ENCODE data around the gene SCN1B.
A peak's percentile ranks its signal among the peaks of the same experiment; 100 is the strongest.

The SCN1B gene

DNA sequence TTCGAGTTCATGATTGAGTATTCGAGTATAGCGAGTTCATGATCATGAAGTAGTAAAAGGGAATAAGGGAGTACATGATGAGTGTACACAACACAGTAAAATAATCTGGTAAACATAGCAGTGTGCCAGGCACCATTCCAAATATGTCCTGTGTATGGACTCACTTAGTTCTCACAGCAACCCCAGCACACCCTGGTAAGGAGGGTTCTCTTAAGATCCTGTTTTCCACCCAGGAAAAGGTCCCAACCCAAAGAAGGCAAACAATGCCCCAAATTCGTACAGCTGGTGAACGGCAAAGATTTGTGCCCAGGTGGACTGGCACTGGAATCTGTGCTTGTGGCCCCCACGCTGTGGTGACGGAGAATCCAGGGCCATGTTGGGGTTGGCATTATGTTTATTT, 32.7 kb downstream of the SCN1B start:
- 94% methylated on average over 7 of the region's 7 CpGs for WGBS
- Histone ChIP-seq H2BK120ac (ENCODE audit: low read depth, low read length) (no peak overlapping the region), H3K9me3 (ENCODE audit: control insufficient read depth, low read length) (no peaks in the 10 kb centered on the region), H2AFZ (ENCODE audit: low read depth, low read length) (no peak overlapping the region), H3K4ac (ENCODE audit: low read depth in 1 of 2, low read length in 2 of 2) (no peak overlapping the region), H3K9ac (ENCODE audit: low read length) (no peak overlapping the region), H3K14ac (ENCODE audit: low read length in 2 of 2) (no peak overlapping the region), H3K36me3 (ENCODE audit: control insufficient read depth in 1 of 2, insufficient read depth in 2 of 2, low read depth in 1 of 2, low read length in 2 of 2) (no peaks in the 10 kb centered on the region), H3K27me3 (ENCODE audit: control insufficient read depth in 1 of 2, insufficient read depth in 1 of 2, low read length in 2 of 2) (peaks cover 0 to 7% of the 10 kb centered on the region in 2 experiments), H3K79me1 (replicated peaks; ENCODE audit: low read length, poor library complexity, severe bottlenecking) (no peaks in the 10 kb centered on the region), H3K4me3 (ENCODE audit: insufficient read depth in 1 of 2, low read depth in 1 of 2, low read length in 2 of 2) (no peak overlapping the region), H2AK5ac (ENCODE audit: low read length, severe bottlenecking) (no peak overlapping the region), H2BK15ac (ENCODE audit: low read depth, poor library complexity, severe bottlenecking) (no peak overlapping the region), H2BK12ac (ENCODE audit: low read length in 2 of 2) (no peak overlapping the region), H4K8ac (ENCODE audit: low read length) (no peak overlapping the region), H4K91ac (ENCODE audit: low read length) (no peak overlapping the region), H3K4me1 (ENCODE audit: control insufficient read depth, insufficient read depth, low read depth, low read length) (no peaks in the 10 kb centered on the region), H3K4me2 (ENCODE audit: low read length, poor library complexity, severe bottlenecking) (no peak overlapping the region), H3K23ac (ENCODE audit: low read length in 2 of 2) (no peak overlapping the region), H3K27ac (ENCODE audit: low read length, poor library complexity, severe bottlenecking) (no peak overlapping the region), H3K18ac (ENCODE audit: low read depth in 1 of 2, low read length in 2 of 2) (no peak overlapping the region), H2BK5ac (ENCODE audit: low read depth, low read length, poor library complexity, severe bottlenecking) (no peak overlapping the region)
- no peak for DNase-seq

GRCh38 chr19:35063940-35064818, 33.9 kb downstream of the SCN1B start:
- Histone ChIP-seq H2BK5ac (ENCODE audit: low read depth, low read length, poor library complexity, severe bottlenecking) (no peak overlapping the region), H3K9me3 (ENCODE audit: control insufficient read depth, low read length) (no peaks in the 10 kb centered on the region), H3K14ac (ENCODE audit: low read length in 2 of 2) (no peak overlapping the region), H4K8ac (ENCODE audit: low read length) (no peak overlapping the region), H3K9ac (ENCODE audit: low read length) (no peak overlapping the region), H3K4me1 (ENCODE audit: control insufficient read depth, insufficient read depth, low read depth, low read length) (peaks cover 6% of the 10 kb centered on the region), H2BK12ac (ENCODE audit: low read length in 2 of 2) (no peak overlapping the region), H4K91ac (ENCODE audit: low read length) (no peak overlapping the region), H3K4me3 (ENCODE audit: insufficient read depth in 1 of 2, low read depth in 1 of 2, low read length in 2 of 2) (no peak overlapping the region), H3K23ac (ENCODE audit: low read length in 2 of 2) (no peak overlapping the region), H3K4ac (ENCODE audit: low read depth in 1 of 2, low read length in 2 of 2) (no peak overlapping the region), H2AFZ (ENCODE audit: low read depth, low read length) (no peak overlapping the region), H2BK120ac (ENCODE audit: low read depth, low read length) (no peak overlapping the region), H3K36me3 (ENCODE audit: control insufficient read depth in 1 of 2, insufficient read depth in 2 of 2, low read depth in 1 of 2, low read length in 2 of 2) (no peaks in the 10 kb centered on the region), H3K27ac (ENCODE audit: low read length, poor library complexity, severe bottlenecking) (no peak overlapping the region), H3K4me2 (ENCODE audit: low read length, poor library complexity, severe bottlenecking) (no peak overlapping the region), H3K27me3 (ENCODE audit: control insufficient read depth in 1 of 2, insufficient read depth in 1 of 2, low read length in 2 of 2) (peaks cover 0 to 14% of the 10 kb centered on the region in 2 experiments), H2AK5ac (ENCODE audit: low read length, severe bottlenecking) (no peak overlapping the region), H3K18ac (ENCODE audit: low read depth in 1 of 2, low read length in 2 of 2) (no peak overlapping the region), H2BK15ac (ENCODE audit: low read depth, poor library complexity, severe bottlenecking) (no peak overlapping the region), H3K79me1 (replicated peaks; ENCODE audit: low read length, poor library complexity, severe bottlenecking) (no peaks in the 10 kb centered on the region)
- WGBS, result 87% methylated on average over 9 of the region's 10 CpGs
- DNase-seq, result peak; percentile 46

GRCh38 chr19:35065574-35065973, 35.3 kb downstream of the SCN1B start:
- no peak for DNase-seq
- H3K18ac ChIP-seq (ENCODE audit: low read depth in 1 of 2, low read length in 2 of 2), result no peak overlapping the region
- H2AFZ ChIP-seq (ENCODE audit: low read depth, low read length), result no peak overlapping the region
- no peaks in the 10 kb centered on the region for H3K36me3 ChIP-seq (ENCODE audit: control insufficient read depth in 1 of 2, insufficient read depth in 2 of 2, low read depth in 1 of 2, low read length in 2 of 2)
- H2BK120ac ChIP-seq (ENCODE audit: low read depth, low read length), result no peak overlapping the region
- H3K14ac ChIP-seq (ENCODE audit: low read length in 2 of 2), result no peak overlapping the region
- H3K23ac ChIP-seq (ENCODE audit: low read length in 2 of 2), result no peak overlapping the region
- H3K27me3 ChIP-seq (ENCODE audit: control insufficient read depth in 1 of 2, insufficient read depth in 1 of 2, low read length in 2 of 2), result peaks cover 0 to 9% of the 10 kb centered on the region in 2 experiments
- H3K27ac ChIP-seq (ENCODE audit: low read length, poor library complexity, severe bottlenecking), result no peak overlapping the region
- H2BK15ac ChIP-seq (ENCODE audit: low read depth, poor library complexity, severe bottlenecking), result no peak overlapping the region
- no peak overlapping the region for H3K4me2 ChIP-seq (ENCODE audit: low read length, poor library complexity, severe bottlenecking)
- H2BK5ac ChIP-seq (ENCODE audit: low read depth, low read length, poor library complexity, severe bottlenecking), result no peak overlapping the region
- no peaks in the 10 kb centered on the region for H3K79me1 ChIP-seq (replicated peaks; ENCODE audit: low read length, poor library complexity, severe bottlenecking)
- no peak overlapping the region for H2BK12ac ChIP-seq (ENCODE audit: low read length in 2 of 2)
- WGBS, result 92% methylated on average over 10 of the region's 10 CpGs
- peaks cover 6% of the 10 kb centered on the region for H3K4me1 ChIP-seq (ENCODE audit: control insufficient read depth, insufficient read depth, low read depth, low read length)
- H3K4me3 ChIP-seq (ENCODE audit: insufficient read depth in 1 of 2, low read depth in 1 of 2, low read length in 2 of 2), result no peak overlapping the region
- H4K91ac ChIP-seq (ENCODE audit: low read length), result no peak overlapping the region
- no peak overlapping the region for H4K8ac ChIP-seq (ENCODE audit: low read length)
- H3K9ac ChIP-seq (ENCODE audit: low read length), result no peak overlapping the region
- no peak overlapping the region for H2AK5ac ChIP-seq (ENCODE audit: low read length, severe bottlenecking)
- no peak overlapping the region for H3K4ac ChIP-seq (ENCODE audit: low read depth in 1 of 2, low read length in 2 of 2)
- H3K9me3 ChIP-seq (ENCODE audit: control insufficient read depth, low read length), result peaks cover 3% of the 10 kb centered on the region

DNA sequence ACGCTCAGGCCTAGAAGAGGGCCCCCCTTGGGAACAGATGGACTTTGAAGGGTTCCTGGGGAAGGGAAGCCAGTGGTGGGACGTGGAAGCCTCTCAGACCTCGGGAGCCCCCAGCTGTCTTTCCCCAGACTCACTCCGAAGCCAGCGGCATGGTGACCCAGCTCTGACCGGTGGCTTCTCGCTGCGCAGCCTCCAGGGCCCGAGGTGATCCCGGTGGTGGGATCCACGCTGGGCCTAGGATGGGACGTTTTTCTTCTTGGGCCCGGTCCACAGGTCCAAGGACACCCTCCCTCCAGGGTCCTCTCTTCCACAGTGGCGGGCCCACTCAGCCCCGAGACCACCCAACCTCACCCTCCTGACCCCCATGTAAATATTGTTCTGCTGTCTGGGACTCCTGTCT, 35.9 kb downstream of the SCN1B start:
- no peak overlapping the region for H2AK5ac ChIP-seq (ENCODE audit: low read length, severe bottlenecking)
- peaks cover 6% of the 10 kb centered on the region for H3K4me1 ChIP-seq (ENCODE audit: control insufficient read depth, insufficient read depth, low read depth, low read length)
- H2BK5ac ChIP-seq (ENCODE audit: low read depth, low read length, poor library complexity, severe bottlenecking), result no peak overlapping the region
- no peak overlapping the region for H3K18ac ChIP-seq (ENCODE audit: low read depth in 1 of 2, low read length in 2 of 2)
- H2BK12ac ChIP-seq (ENCODE audit: low read length in 2 of 2), result no peak overlapping the region
- H3K9me3 ChIP-seq (ENCODE audit: control insufficient read depth, low read length), result peaks cover 6% of the 10 kb centered on the region
- H2BK15ac ChIP-seq (ENCODE audit: low read depth, poor library complexity, severe bottlenecking), result no peak overlapping the region
- H4K91ac ChIP-seq (ENCODE audit: low read length), result no peak overlapping the region
- no peak overlapping the region for H3K4me2 ChIP-seq (ENCODE audit: low read length, poor library complexity, severe bottlenecking)
- no peak overlapping the region for H3K9ac ChIP-seq (ENCODE audit: low read length)
- no peaks in the 10 kb centered on the region for H3K79me1 ChIP-seq (replicated peaks; ENCODE audit: low read length, poor library complexity, severe bottlenecking)
- H2BK120ac ChIP-seq (ENCODE audit: low read depth, low read length), result no peak overlapping the region
- no peak overlapping the region for H3K14ac ChIP-seq (ENCODE audit: low read length in 2 of 2)
- H3K36me3 ChIP-seq (ENCODE audit: control insufficient read depth in 1 of 2, insufficient read depth in 2 of 2, low read depth in 1 of 2, low read length in 2 of 2), result no peaks in the 10 kb centered on the region
- H3K4me3 ChIP-seq (ENCODE audit: insufficient read depth in 1 of 2, low read depth in 1 of 2, low read length in 2 of 2), result no peak overlapping the region
- no peak overlapping the region for H4K8ac ChIP-seq (ENCODE audit: low read length)
- no peak overlapping the region for H2AFZ ChIP-seq (ENCODE audit: low read depth, low read length)
- H3K4ac ChIP-seq (ENCODE audit: low read depth in 1 of 2, low read length in 2 of 2), result no peak overlapping the region
- no peak overlapping the region for H3K23ac ChIP-seq (ENCODE audit: low read length in 2 of 2)
- H3K27ac ChIP-seq (ENCODE audit: low read length, poor library complexity, severe bottlenecking), result no peak overlapping the region
- 94% methylated on average over 14 of the region's 15 CpGs for WGBS
- peaks cover 0 to 9% of the 10 kb centered on the region in 2 experiments for H3K27me3 ChIP-seq (ENCODE audit: control insufficient read depth in 1 of 2, insufficient read depth in 1 of 2, low read length in 2 of 2)
- no peak for DNase-seq

Measured in mesenchymal stem cell (in vitro differentiated cells and primary cell).